ENCODE data around the gene VMAC.
"Not testable (repeated sequence)": the region's sequence is repeated elsewhere in the genome, so short reads cannot be mapped to it uniquely, and the experiment has no call there.

VMAC gene

GRCh38 chr19:5904352-5905113 lies at the start of gene VMAC:
Gene VMAC, plus strand, starts transcription at chr19:5904872. Its CDS starts 19 bp downstream, at chr19:5904891.
- DNase-seq (ENCODE audit: low read depth in 2 of 2) = peak; percentile 99

- not testable (repeated sequence) for DNase-seq (ENCODE audit: low read depth in 2 of 2)
Measured at GRCh38 chr19:5855151-5855550, 49.5 kb upstream of the VMAC start.

GRCh38 chr19:5857203-5858081 lies 47.2 kb upstream of the VMAC start:
- DNase-seq (ENCODE audit: low read depth in 2 of 2) = no peak

- DNase-seq (ENCODE audit: low read depth in 2 of 2) = no peak
Measured at GRCh38 chr19:5863030-5863665, 41.5 kb upstream of the VMAC start.

GRCh38 chr19:5864013-5864720 lies 40.5 kb upstream of the VMAC start:
- DNase-seq (ENCODE audit: low read depth in 2 of 2) = no peak

GRCh38 chr19:5864725-5865486 lies 39.8 kb upstream of the VMAC start:
- DNase-seq (ENCODE audit: low read depth in 2 of 2) = no peak

GRCh38 chr19:5865772-5866171 lies 38.9 kb upstream of the VMAC start:
- DNase-seq (ENCODE audit: low read depth in 2 of 2) = no peak

GRCh38 chr19:5867201-5868136 lies 37.2 kb upstream of the VMAC start:
- DNase-seq (ENCODE audit: low read depth in 2 of 2) = no peak

- no peak for DNase-seq (ENCODE audit: low read depth in 2 of 2)
Measured at GRCh38 chr19:5870986-5871394, 33.7 kb upstream of the VMAC start.

GRCh38 chr19:5873617-5874199 lies 31.0 kb upstream of the VMAC start:
- DNase-seq (ENCODE audit: low read depth in 2 of 2) = no peak

GRCh38 chr19:5874496-5874895 lies 30.2 kb upstream of the VMAC start:
- not testable (repeated sequence) for DNase-seq (ENCODE audit: low read depth in 2 of 2)

- DNase-seq (ENCODE audit: low read depth in 2 of 2) = no peak
Measured at GRCh38 chr19:5877427-5877826, 27.2 kb upstream of the VMAC start.

GRCh38 chr19:5877882-5878281 lies 26.8 kb upstream of the VMAC start:
- no peak for DNase-seq (ENCODE audit: low read depth in 2 of 2)

GRCh38 chr19:5880196-5880595 lies 24.5 kb upstream of the VMAC start:
- no peak for DNase-seq (ENCODE audit: low read depth in 2 of 2)

- no peak for DNase-seq (ENCODE audit: low read depth in 2 of 2)
Measured at GRCh38 chr19:5880604-5881078, 24.0 kb upstream of the VMAC start.

GRCh38 chr19:5881543-5882299 lies 23.0 kb upstream of the VMAC start:
- no peak for DNase-seq (ENCODE audit: low read depth in 2 of 2)

GRCh38 chr19:5882421-5882968 lies 22.2 kb upstream of the VMAC start:
- no peak for DNase-seq (ENCODE audit: low read depth in 2 of 2)

GRCh38 chr19:5883157-5883873 lies 21.4 kb upstream of the VMAC start:
- DNase-seq (ENCODE audit: low read depth in 2 of 2) = not testable (repeated sequence)
